Upper lobe of right lung (tissue), 1 donor: ENCODE measurements around the gene IMPA2. TPM values are rescaled to one million over a fixed set of nuclear protein-coding genes. Genes with fewer than 3 reads are reported as not detected.

ENCODE experiments used
- ATAC-seq: fragments of 200-7000 bp; cut with Tn5 transposase; one replicate; pipeline ENCODE4 v1.9.1; 2020; ENCODE audit warnings: mild to moderate bottlenecking, moderate library complexity
- DNase-seq: peaks from one replicate; pipeline ENCODE4 v3.0.0-alpha.2; 2020
- H3K27ac ChIP-seq: fragments of 200-600 bp; one replicate; pipeline ENCODE4 v1.8.0; 2022
- H3K27me3 ChIP-seq: fragments of 200-600 bp; one replicate; pipeline ENCODE4 v1.8.0; 2022; ENCODE audit warnings: mild to moderate bottlenecking
- H3K36me3 ChIP-seq: fragments of 200-600 bp; one replicate; pipeline ENCODE4 v1.8.0; 2022
- H3K4me1 ChIP-seq: fragments of 200-600 bp; one replicate; pipeline ENCODE4 v1.8.0; 2022
- H3K4me3 ChIP-seq: fragments of 200-600 bp; one replicate; pipeline ENCODE4 v1.8.0; 2022; ENCODE audit warnings: mild to moderate bottlenecking
- H3K9me3 ChIP-seq: fragments of 200-600 bp; one replicate; pipeline ENCODE4 v1.8.0; 2022
- intact Hi-C: fragments of 100-400 bp; cut with DNase I; formaldehyde crosslinking; loops from one replicate; pipeline ENCODE4 v1.11.0; 2022
- total RNA-seq: library from RNA; stranded (reverse); fragmentation: NEBNext Ultra II Directional; extraction: Animal tissue kit (Norgen Biotek cat#: 25700); gene quantifications from one replicate; pipeline ENCODE4 v1.2.1, GENCODE V29; 2021
- TF ChIP-seq, protein P1 (sequence below): fragments of 200-600 bp; IDR thresholded peaks from one replicate; pipeline ENCODE4 v1.8.0; 2022; ENCODE audit warnings: antibody characterized with exemption
- donor health status: DM: no; HTN: yes; CAD: no; lungs with severe emphysema.

The IMPA2 gene
- total RNA-seq, 1 donor from 2014 or later, result 54.6 TPM

- Histone ChIP-seq H3K27me3 (no peaks in the 10 kb centered on the region), H3K9me3 (no peaks in the 10 kb centered on the region), H3K27ac (peak overlapping the region; percentile 7), H3K4me3 (no peak overlapping the region), H3K4me1 (peaks cover 3% of the 10 kb centered on the region), H3K36me3 (no peaks in the 10 kb centered on the region)
- TF ChIP-seq, protein P1, sequence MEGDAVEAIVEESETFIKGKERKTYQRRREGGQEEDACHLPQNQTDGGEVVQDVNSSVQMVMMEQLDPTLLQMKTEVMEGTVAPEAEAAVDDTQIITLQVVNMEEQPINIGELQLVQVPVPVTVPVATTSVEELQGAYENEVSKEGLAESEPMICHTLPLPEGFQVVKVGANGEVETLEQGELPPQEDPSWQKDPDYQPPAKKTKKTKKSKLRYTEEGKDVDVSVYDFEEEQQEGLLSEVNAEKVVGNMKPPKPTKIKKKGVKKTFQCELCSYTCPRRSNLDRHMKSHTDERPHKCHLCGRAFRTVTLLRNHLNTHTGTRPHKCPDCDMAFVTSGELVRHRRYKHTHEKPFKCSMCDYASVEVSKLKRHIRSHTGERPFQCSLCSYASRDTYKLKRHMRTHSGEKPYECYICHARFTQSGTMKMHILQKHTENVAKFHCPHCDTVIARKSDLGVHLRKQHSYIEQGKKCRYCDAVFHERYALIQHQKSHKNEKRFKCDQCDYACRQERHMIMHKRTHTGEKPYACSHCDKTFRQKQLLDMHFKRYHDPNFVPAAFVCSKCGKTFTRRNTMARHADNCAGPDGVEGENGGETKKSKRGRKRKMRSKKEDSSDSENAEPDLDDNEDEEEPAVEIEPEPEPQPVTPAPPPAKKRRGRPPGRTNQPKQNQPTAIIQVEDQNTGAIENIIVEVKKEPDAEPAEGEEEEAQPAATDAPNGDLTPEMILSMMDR, result no peak
- intact Hi-C loops, result no loop called here
- DNase-seq (no peak), ATAC-seq (no peak)
Measured at GRCh38 chr18:12021077-12021476, 39.8 kb downstream of the IMPA2 start.

DNA sequence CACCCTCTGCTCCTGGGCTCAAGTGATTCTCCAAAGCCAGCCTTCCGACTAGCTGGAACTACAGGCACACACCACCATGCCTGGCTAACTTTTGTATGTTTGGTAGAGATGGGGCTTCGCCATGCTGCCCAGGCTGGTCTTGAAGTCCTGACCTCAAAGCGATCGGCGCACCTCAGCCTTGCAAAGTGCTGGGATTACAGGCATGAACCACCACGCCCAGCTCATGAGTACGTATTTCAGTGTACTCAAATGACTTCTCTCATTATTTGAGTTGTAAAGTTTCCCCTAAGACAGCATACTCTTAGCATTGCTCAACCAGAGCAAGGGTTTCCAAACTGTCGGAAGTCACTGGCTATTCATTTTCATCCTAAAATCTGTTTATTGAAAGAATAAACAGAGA, 40.3 kb downstream of the IMPA2 start:
- intact Hi-C loops, result no loop called here
- peak; percentile 82 for ATAC-seq
- DNase-seq, result no peak
- Histone ChIP-seq H3K36me3 (no peaks in the 10 kb centered on the region), H3K9me3 (no peaks in the 10 kb centered on the region), H3K4me3 (no peak overlapping the region), H3K27me3 (no peaks in the 10 kb centered on the region), H3K4me1 (no peaks in the 10 kb centered on the region), H3K27ac (peak overlapping the region; percentile 7)
- TF ChIP-seq, protein P1, result no peak

- Histone ChIP-seq H3K36me3 (peaks cover 2% of the 10 kb centered on the region), H3K4me3 (no peak overlapping the region), H3K27me3 (no peaks in the 10 kb centered on the region), H3K27ac (no peak overlapping the region), H3K9me3 (no peaks in the 10 kb centered on the region), H3K4me1 (no peaks in the 10 kb centered on the region)
- ATAC-seq (no peak), DNase-seq (no peak)
- TF ChIP-seq, protein P1, result no peak
- intact Hi-C loops, result no loop called here
Measured at GRCh38 chr18:12023375-12023774, 42.1 kb downstream of the IMPA2 start.

- peaks cover 22% of the 10 kb centered on the region for H3K36me3 ChIP-seq
- H3K9me3 ChIP-seq, result no peaks in the 10 kb centered on the region
- intact Hi-C loops, result no loop called here
- DNase-seq (no peak), ATAC-seq (no peak)
- TF ChIP-seq, protein P1, result no peak
- no peak overlapping the region for H3K4me3 ChIP-seq
- no peaks in the 10 kb centered on the region for H3K4me1 ChIP-seq
- H3K27me3 ChIP-seq, result no peaks in the 10 kb centered on the region
- peak overlapping the region; percentile 26 for H3K27ac ChIP-seq
Measured at GRCh38 chr18:12026562-12026961, 45.3 kb downstream of the IMPA2 start.

DNA sequence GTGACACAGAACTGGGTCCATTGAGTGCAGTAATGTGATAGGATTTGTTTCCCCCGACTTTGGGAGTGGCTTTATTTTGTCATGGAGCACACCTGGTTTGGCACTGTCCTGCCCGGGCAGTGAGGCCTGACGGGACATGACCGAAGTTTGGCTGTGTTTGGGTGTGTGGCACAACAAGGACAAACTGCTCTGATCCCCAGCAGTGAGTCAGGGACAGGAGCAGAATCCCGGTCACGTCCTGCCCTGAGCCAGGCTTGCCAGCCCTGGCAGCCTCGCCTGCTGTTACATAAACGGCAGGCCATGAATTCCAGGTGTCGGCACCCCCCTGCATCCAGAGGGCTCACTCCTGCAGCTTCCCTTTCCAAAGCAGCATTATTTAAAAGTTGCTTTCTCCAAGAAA, 45.7 kb downstream of the IMPA2 start:
- H3K4me1 ChIP-seq, result no peaks in the 10 kb centered on the region
- ATAC-seq (peak; percentile 71), DNase-seq (no peak)
- H3K36me3 ChIP-seq, result peaks cover 22% of the 10 kb centered on the region
- peak overlapping the region; percentile 26 for H3K27ac ChIP-seq
- intact Hi-C loops, result no loop called here
- no peaks in the 10 kb centered on the region for H3K9me3 ChIP-seq
- TF ChIP-seq, protein P1, result no peak
- no peaks in the 10 kb centered on the region for H3K27me3 ChIP-seq
- no peak overlapping the region for H3K4me3 ChIP-seq

GRCh38 chr18:12027480-12027879, 46.2 kb downstream of the IMPA2 start:
- DNase-seq, result no peak
- Histone ChIP-seq H3K36me3 (peaks cover 22% of the 10 kb centered on the region), H3K4me3 (no peak overlapping the region), H3K27me3 (no peaks in the 10 kb centered on the region), H3K27ac (no peak overlapping the region), H3K9me3 (no peaks in the 10 kb centered on the region), H3K4me1 (no peaks in the 10 kb centered on the region)
- no peak for ATAC-seq
- intact Hi-C loops, result no loop called here
- TF ChIP-seq, protein P1, result no peak
